H1 (cell line): ENCODE data around the gene CNOT10. TPM values are rescaled to one million over a fixed set of nuclear protein-coding genes. Genes with fewer than 3 reads are reported as not detected.

Source experiments
- CTCF ChIA-PET: fragments of 300-600 bp; sonication (Branson Sonifier 250); formaldehyde crosslinking; loops from one replicate; lab custom pipeline; 2021; ENCODE audit not compliant: partially characterized antibody; lab: Charles Lee
- POLR2A ChIA-PET: fragments of 300-600 bp; sonication (Branson Sonifier 250); formaldehyde crosslinking; loops from one replicate; lab custom pipeline; 2021; ENCODE audit warnings: inconsistent platforms; ENCODE audit not compliant: partially characterized antibody; lab: Charles Lee
- DNase-seq, 2 experiments: peaks; one replicate each; pipeline versions ENCODE4 v3.0.0 to v3.0.0-alpha.2; 2010 to 2022; ENCODE audit warnings: low spot score in 2 of 2, low read depth in 1 of 2, mixed read lengths in 1 of 2
- FAIRE-seq: peaks from 2 replicates; lab custom pipeline; 2011; peaks lifted over from hg19 to GRCh38; lab: Jason Lieb, UNC
- H2AFZ ChIP-seq: 2 replicates; pipeline ENCODE4 v1.8.1; 2012; ENCODE audit warnings: low read length, inconsistent platforms
- H2AK5ac ChIP-seq: 2 replicates; pipeline ENCODE4 v1.6.1; 2013; ENCODE audit warnings: low read depth, low read length
- H2BK120ac ChIP-seq: replicated peaks from 2 replicates; pipeline ENCODE3; 2013; ENCODE audit warnings: low read depth, low read length, inconsistent platforms
- H2BK12ac ChIP-seq: 2 replicates; pipeline ENCODE4 v1.6.1; 2013; ENCODE audit warnings: low read depth, low read length
- H2BK15ac ChIP-seq: 2 replicates; pipeline ENCODE4 v1.6.1; 2013; ENCODE audit warnings: low read length
- H2BK20ac ChIP-seq: 2 replicates; pipeline ENCODE4 v1.6.1; 2013; ENCODE audit warnings: low read length
- H2BK5ac ChIP-seq: 2 replicates; pipeline ENCODE4 v1.6.1; 2013; ENCODE audit warnings: low read depth, low read length
- H3K14ac ChIP-seq: 2 replicates; pipeline ENCODE4 v1.6.1; 2013; ENCODE audit warnings: inconsistent platforms; ENCODE audit not compliant: insufficient read length
- H3K18ac ChIP-seq: 2 replicates; pipeline ENCODE4 v1.6.1; 2013; ENCODE audit warnings: low read length; ENCODE audit errors: extremely low read depth
- H3K23ac ChIP-seq: 2 replicates; pipeline ENCODE4 v1.6.1; 2013; ENCODE audit warnings: inconsistent platforms; ENCODE audit not compliant: insufficient read length
- H3K23me2 ChIP-seq: 2 replicates; pipeline ENCODE4 v1.6.1; 2013; ENCODE audit warnings: low read depth, low read length
- H3K27ac ChIP-seq: 2 replicates; pipeline ENCODE4 v1.6.1; 2011; ENCODE audit warnings: low read depth, low read length, inconsistent platforms
- H3K27me3 ChIP-seq, 4 experiments: replicated peaks in 1 of 4; 1 replicate in 1 of 4; 2 replicates in 3 of 4; pipeline versions ENCODE4 v1.6.1 to v1.8.1; 2011 to 2013; ENCODE audit warnings: low read length in 3 of 4, mild to moderate bottlenecking in 3 of 4, inconsistent platforms in 2 of 4, mixed read lengths in 2 of 4, moderate library complexity in 1 of 4; ENCODE audit not compliant: control insufficient read depth in 3 of 4, insufficient read depth in 3 of 4; ENCODE audit errors: extremely low read depth in 1 of 4
- H3K36me3 ChIP-seq, 4 experiments: 2 replicates each; pipeline versions ENCODE4 v1.6.1 to v1.8.1; 2011 to 2013; ENCODE audit warnings: mild to moderate bottlenecking in 4 of 4, low read length in 3 of 4, moderate library complexity in 2 of 4, control low read depth in 1 of 4, inconsistent platforms in 1 of 4; ENCODE audit not compliant: insufficient read depth in 4 of 4, control insufficient read depth in 2 of 4
- H3K4ac ChIP-seq: replicated peaks from 2 replicates; pipeline ENCODE3; 2013; ENCODE audit warnings: low read length, low read depth, mixed read lengths, inconsistent platforms; ENCODE audit not compliant: insufficient read length
- H3K4me1 ChIP-seq, 4 experiments: replicated peaks in 1 of 4; 1 replicate in 1 of 4; 2 replicates in 3 of 4; pipeline versions ENCODE4 v1.6.1 to v1.8.1; 2011 to 2013; ENCODE audit warnings: low read length in 3 of 4, inconsistent platforms in 2 of 4, mixed read lengths in 1 of 4; ENCODE audit not compliant: insufficient read depth in 4 of 4, control insufficient read depth in 3 of 4
- H3K4me2 ChIP-seq, 2 experiments: 2 replicates each; pipeline versions ENCODE4 v1.6.1 to v1.8.1; 2011 to 2013; ENCODE audit warnings: low read depth in 2 of 2, low read length in 2 of 2, control low read depth in 1 of 2, inconsistent platforms in 1 of 2, mild to moderate bottlenecking in 1 of 2; ENCODE audit not compliant: insufficient read depth in 1 of 2
- H3K4me3 ChIP-seq, 4 experiments: fragments of 200-600, 300-600 bp in 1 of 4; sonication (generic), shearing (Covaris generic), sonication (Bioruptor Twin) in 1 of 4; 2 replicates each; pipeline versions ENCODE4 v1.5.1 to v1.8.1; 2011 to 2016; ENCODE audit warnings: low read length in 4 of 4, low read depth in 3 of 4, control low read depth in 2 of 4, inconsistent platforms in 2 of 4, mild to moderate bottlenecking in 2 of 4, mixed read lengths in 1 of 4, moderate library complexity in 1 of 4; ENCODE audit not compliant: insufficient read depth in 2 of 4; ENCODE audit errors: extremely low read depth in 1 of 4
- H3K56ac ChIP-seq: replicated peaks from 2 replicates; pipeline ENCODE3; 2013; ENCODE audit warnings: low read depth, mild to moderate bottlenecking, mixed read lengths, low read length, inconsistent platforms; ENCODE audit not compliant: insufficient read length
- H3K79me1 ChIP-seq: 2 replicates; pipeline ENCODE4 v1.6.1; 2013; ENCODE audit warnings: low read depth, low read length, control low read depth
- H3K79me2 ChIP-seq, 2 experiments: 2 replicates each; pipeline versions ENCODE4 v1.6.1 to v1.8.1; 2012 to 2013; ENCODE audit warnings: low read length in 2 of 2, mild to moderate bottlenecking in 2 of 2, inconsistent platforms in 1 of 2; ENCODE audit not compliant: insufficient read depth in 2 of 2, control insufficient read depth in 1 of 2
- H3K9ac ChIP-seq, 4 experiments: replicated peaks in 1 of 4; 1 replicate in 1 of 4; 2 replicates in 3 of 4; pipeline versions ENCODE4 v1.6.1 to v1.8.1; 2011 to 2013; ENCODE audit warnings: low read depth in 3 of 4, low read length in 3 of 4, control low read depth in 2 of 4, mild to moderate bottlenecking in 2 of 4, moderate library complexity in 2 of 4, inconsistent platforms in 1 of 4; ENCODE audit errors: extremely low read depth in 1 of 4
- H3K9me3 ChIP-seq, 2 experiments: 2 replicates each; pipeline versions ENCODE4 v1.6.1 to v1.8.1; 2012 to 2013; ENCODE audit warnings: mild to moderate bottlenecking in 2 of 2, moderate library complexity in 2 of 2, control low read depth in 1 of 2, inconsistent platforms in 1 of 2, low read depth in 1 of 2, low read length in 1 of 2, mixed read lengths in 1 of 2; ENCODE audit not compliant: insufficient read depth in 2 of 2
- H4K20me1 ChIP-seq, 2 experiments: replicated peaks in 1 of 2; 2 replicates each; pipeline versions ENCODE3 to v1.8.1; 2011 to 2013; ENCODE audit warnings: inconsistent platforms in 2 of 2, low read length in 2 of 2, mild to moderate bottlenecking in 1 of 2; ENCODE audit not compliant: insufficient read depth in 2 of 2, control insufficient read depth in 1 of 2
- H4K5ac ChIP-seq: 2 replicates; pipeline ENCODE4 v1.6.1; 2013; ENCODE audit warnings: low read length, low read depth, mixed read lengths, inconsistent platforms; ENCODE audit not compliant: insufficient read length
- H4K8ac ChIP-seq: 2 replicates; pipeline ENCODE4 v1.8.0; 2013; ENCODE audit warnings: mild to moderate bottlenecking, moderate library complexity, low read length, inconsistent platforms; ENCODE audit not compliant: insufficient read depth; ENCODE audit errors: extremely low read depth
- H4K91ac ChIP-seq: replicated peaks from 2 replicates; pipeline ENCODE3; 2013; ENCODE audit warnings: low read length, mixed read lengths, inconsistent platforms; ENCODE audit not compliant: insufficient read length
- BACH1 ChIP-seq: IDR thresholded peaks from 2 replicates; pipeline ENCODE4 v1.6.1; 2012; ENCODE audit warnings: low read length, improper control_type of control experiment
- CEBPB ChIP-seq: IDR thresholded peaks from 2 replicates; pipeline ENCODE4 v1.6.1; 2012; ENCODE audit warnings: low read depth, low read length
- EGR1 ChIP-seq: IDR thresholded peaks from 2 replicates; pipeline ENCODE4 v1.6.1; 2011; ENCODE audit warnings: low read depth, low read length, borderline replicate concordance
- HDAC2 ChIP-seq, 2 experiments: fragments of 300-600 bp in 1 of 2; sonication (generic) in 1 of 2; IDR thresholded peaks; 2 replicates each; pipeline ENCODE4 v1.6.1; 2011 to 2012; ENCODE audit warnings: low read depth in 2 of 2, low read length in 2 of 2, mild to moderate bottlenecking in 2 of 2, moderate library complexity in 2 of 2, borderline replicate concordance in 1 of 2, inconsistent platforms in 1 of 2
- POLR2A ChIP-seq, 2 experiments: IDR thresholded peaks; 1 replicate in 1 of 2; 2 replicates in 1 of 2; pipeline ENCODE4 v1.6.1; 2011; ENCODE audit warnings: low read depth in 2 of 2, low read length in 2 of 2, mild to moderate bottlenecking in 2 of 2; ENCODE audit errors: control extremely low read depth in 1 of 2
- RAD21 ChIP-seq, 2 experiments: IDR thresholded peaks in 1 of 2; conservative IDR thresholded peaks in 1 of 2; 2 replicates each; pipeline ENCODE4 v1.6.1; 2011; ENCODE audit warnings: low read depth in 2 of 2, low read length in 2 of 2, improper control_type of control experiment in 1 of 2, inconsistent platforms in 1 of 2, mild to moderate bottlenecking in 1 of 2, moderate library complexity in 1 of 2
- SAP30 ChIP-seq: fragments of 300-600 bp; sonication (generic); IDR thresholded peaks from 2 replicates; pipeline ENCODE4 v1.7.1; 2012; ENCODE audit warnings: low read length, moderate library complexity, mild to moderate bottlenecking, inconsistent platforms; ENCODE audit not compliant: insufficient read depth, insufficient replicate concordance
- SIX5 ChIP-seq: IDR thresholded peaks from 2 replicates; pipeline ENCODE4 v1.6.1; 2011; ENCODE audit warnings: mild to moderate bottlenecking, low read depth, low read length
- TAF1 ChIP-seq: IDR thresholded peaks from 2 replicates; pipeline ENCODE4 v1.6.1; 2011; ENCODE audit warnings: mild to moderate bottlenecking, low read depth, low read length
- WGBS, 2 experiments: shearing (Covaris generic) in 1 of 2; methylation state at CpG; one replicate each; pipeline versions ENCODE4 v1.1.6 to v1.1.7; 2013 to 2015; ENCODE audit warnings: low lambda C conversion rate in 2 of 2, mixed read lengths in 2 of 2, inconsistent platforms in 1 of 2, low coverage in 1 of 2, missing lambda C conversion rate in 1 of 2; ENCODE audit not compliant: insufficient replicate concordance in 2 of 2, insufficient coverage in 1 of 2, insufficient read length in 1 of 2; ENCODE audit errors: extremely low coverage in 1 of 2, missing lambda C conversion rate in 1 of 2; 5-methylcytosine and 5-hydroxymethylcytosine counted together
- polyA plus RNA-seq, 7 experiments: library from polyadenylated mRNA; depleted of rRNA in 3 of 7; stranded (reverse) in 5 of 7; unstranded in 2 of 7; fragments of >200 nt in 5 of 7; fragments of 200-250 nt in 2 of 7; gene quantifications; 1 replicate in 5 of 7; 2 replicates in 1 of 7; 4 replicates in 1 of 7; pipeline versions ENCODE4 v1.2.1 to v1.2.3, GENCODE V29; 2011 to 2013; ENCODE audit warnings: missing spikeins in 2 of 7, mixed read lengths in 2 of 7
- total RNA-seq: library from RNA; stranded (reverse); fragmentation: NEBNext Ultra II Directional; extraction: Animal tissue kit (Norgen Biotek cat#: 25700); gene quantifications from 2 replicates; pipeline ENCODE4 v1.2.1, GENCODE V29; 2021

The CNOT10 gene
- total and polyA plus RNA-seq, 2 of the 8 experiments (the other 6 are each of a cell fraction or from before 2014, with no cell fraction given) = 39.9 to 55.9 TPM

DNA sequence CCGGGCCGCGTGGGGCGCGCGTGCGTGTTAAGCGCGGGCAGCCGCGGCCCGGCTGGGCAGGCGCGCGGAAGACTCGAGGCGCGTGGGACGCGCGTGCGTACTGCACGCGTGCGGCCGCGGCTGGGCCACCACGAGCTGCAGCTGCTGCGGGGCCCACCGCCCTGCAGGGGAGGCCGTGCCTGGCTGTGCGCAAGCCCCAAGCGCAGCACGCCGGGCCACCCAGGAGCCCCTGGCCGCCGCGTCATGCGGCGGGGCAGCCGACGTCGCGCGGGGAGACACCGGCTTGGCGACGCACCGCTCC is 132.2 kb downstream of the CNOT10 start:
- H3K27me3 ChIP-seq = no peaks in the 10 kb centered on the region

More for the DNA sequence above, 132.2 kb downstream of the CNOT10 start:
- H2BK20ac ChIP-seq = no peak overlapping the region
- H2AFZ ChIP-seq = no peak overlapping the region
- no peak for FAIRE-seq
- peak overlapping the region; percentile 6 for H3K4ac ChIP-seq
- peaks cover 24 to 49% (median 34%) of the 10 kb centered on the region in 4 experiments for H3K36me3 ChIP-seq
- H2BK5ac ChIP-seq = peak overlapping the region; percentile 98
- H3K79me2 ChIP-seq = peaks cover 53 to 92% of the 10 kb centered on the region in 2 experiments
- no peak overlapping the region for H3K23ac ChIP-seq
- H3K14ac ChIP-seq = no peak overlapping the region
- peak overlapping the region; percentile 50 for H4K91ac ChIP-seq
- H3K9me3 ChIP-seq = no peaks in the 10 kb centered on the region
- TF ChIP-seq CEBPB (no peak), TAF1 (peak; percentile 44), RAD21 (IDR thresholded peaks at IDR 0.05 in 1 of 2, conservative IDR thresholded peaks at IDR 0.05 in 1 of 2; ENCODE audit: low read depth in 2 of 2, low read length in 2 of 2) (no peak), SIX5 (no peak), BACH1 (peak; percentile 9; the same call in 1 of the 2 replicates), HDAC2 (IDR thresholded peaks at IDR 0.05; ENCODE audit: borderline replicate concordance in 1 of 2, low read depth in 2 of 2, low read length in 2 of 2) (peak in 1 of 2 experiments; percentile 6; a peak in 1 of 4 replicates), SAP30 (no peak), POLR2A (IDR thresholded peaks at IDR 0.05; ENCODE audit: control extremely low read depth in 1 of 2, low read depth in 2 of 2, low read length in 2 of 2) (peak in 1 of 2 experiments; percentile 81; a peak in 2 of 3 replicates), EGR1 (no peak)
- no peak overlapping the region for H2BK12ac ChIP-seq
- H2BK15ac ChIP-seq = no peak overlapping the region
- H2AK5ac ChIP-seq = peak overlapping the region; percentile 69; the same call in 1 of the 2 replicates
- peak overlapping the region; percentile 93 to 96; a peak in 3 of 4 replicates for H3K4me2 ChIP-seq
- H3K79me1 ChIP-seq = no peaks in the 10 kb centered on the region; the same call in 1 of the 2 replicates
- no peak for DNase-seq
- peak overlapping the region; percentile 95 for H3K27ac ChIP-seq
- H3K23me2 ChIP-seq = peaks cover 9% of the 10 kb centered on the region; the same call in 1 of the 2 replicates
- peak overlapping the region; percentile 77 for H2BK120ac ChIP-seq
- CTCF ChIA-PET = interaction anchor here (1.0 to 4.5 kb wide), 2 partner anchors 23 to 35 kb away, joined by 4 to 25 read pairs; no protein-coding TSS in a partner anchor
- H4K8ac ChIP-seq = peak overlapping the region; percentile 96
- peaks cover 9 to 27% (median 11%) of the 10 kb centered on the region in 4 experiments; a peak in 6 of 7 replicates for H3K4me1 ChIP-seq
- H3K9ac ChIP-seq = peak overlapping the region; percentile 92 to 99 (median 94)
- 1% methylated on average over 43 of the region's 49 CpGs; no CpG with 5 or more reads in 1 of the 2 experiments for WGBS, 2 experiments
- peak overlapping the region; percentile 98 for H3K18ac ChIP-seq
- H4K5ac ChIP-seq = peak overlapping the region; percentile 97
- H3K4me3 ChIP-seq = peak overlapping the region; percentile 88 to 98 (median 94)
- peak overlapping the region; percentile 92 for H3K56ac ChIP-seq
- POLR2A ChIA-PET = interaction anchor here (0.5 to 15.1 kb wide), 32 partner anchors 9 to 226 kb away, joined by 3 to 230 read pairs (median 5); no protein-coding TSS in a partner anchor
- peaks cover 14 to 18% of the 10 kb centered on the region in 2 experiments for H4K20me1 ChIP-seq
